ENCODE results near the gene KCNQ1. TPM values are rescaled to one million over a fixed set of nuclear protein-coding genes. Genes with fewer than 3 reads are reported as not detected.

Gene KCNQ1
- total and polyA plus RNA-seq, 2 donors (not counting 1 experiment from before 2014, with no cell fraction given), result 21.5 to 28.8 TPM

DNA sequence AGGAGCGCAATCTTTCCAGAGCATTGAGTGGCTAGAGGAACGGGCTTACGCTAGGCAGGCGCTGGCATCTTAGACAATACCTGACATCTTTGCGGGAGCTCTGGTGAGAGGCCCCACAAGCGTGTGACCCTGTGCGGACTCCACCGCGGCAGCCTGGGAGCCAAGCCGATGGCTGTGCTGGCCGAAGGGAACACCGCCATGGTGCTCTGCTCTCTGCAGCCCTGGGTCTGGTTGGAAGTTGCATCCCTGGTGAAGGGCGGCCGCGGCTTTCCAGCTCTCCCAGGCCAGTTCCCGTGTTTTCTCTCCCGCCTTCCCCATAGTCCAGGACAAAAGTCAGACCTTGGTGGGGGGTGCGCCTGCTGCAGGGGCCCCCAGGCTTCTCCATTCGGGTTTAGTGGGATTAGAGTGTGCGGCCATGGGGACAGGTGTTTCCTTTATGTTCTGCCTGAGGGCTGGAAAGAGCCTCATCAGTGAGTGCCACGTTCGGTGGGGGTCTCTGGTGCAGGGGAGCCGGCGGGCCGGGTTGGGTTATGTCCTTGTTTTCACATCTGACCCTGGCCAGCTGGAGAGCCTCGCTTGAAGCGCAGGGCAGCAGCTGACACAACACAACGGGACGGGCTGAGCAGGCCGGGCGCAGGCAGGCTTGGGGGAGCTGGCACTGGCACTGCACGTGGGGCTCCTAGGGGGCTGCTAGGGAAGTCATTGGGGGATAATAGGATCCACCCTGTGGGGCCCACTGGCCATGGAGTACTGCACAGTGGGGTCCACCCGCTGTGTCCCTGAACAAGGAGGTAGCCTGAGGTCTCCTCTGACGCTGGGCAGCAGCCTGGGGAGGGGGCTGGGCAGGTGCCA lies 94.8 kb downstream of the KCNQ1 start:
- Mint-ChIP-seq H3K4me3 (no peak overlapping the region), H3K27me3 (no peaks in the 10 kb centered on the region), H3K9me3 (ENCODE audit: insufficient read depth) (no peaks in the 10 kb centered on the region), H3K27ac (no peak overlapping the region), H3K4me1 (peaks cover 8% of the 10 kb centered on the region)
- DNase-seq, result no peak
- CTCF ChIA-PET, result no interaction called here
- H3K27ac ChIP-seq (ENCODE audit: low read length in 2 of 2), result no peak overlapping the region
- intact Hi-C loops (cut with micrococcal nuclease), result no loop called here
- H3K9ac ChIP-seq (ENCODE audit: low read length), result no peak overlapping the region
- no peaks in the 10 kb centered on the region for H3K4me1 ChIP-seq (ENCODE audit: control insufficient read depth in 2 of 2, insufficient read depth in 2 of 2, low read length in 2 of 2)
- no peaks in the 10 kb centered on the region for H3K9me3 ChIP-seq (ENCODE audit: control extremely low read depth in 1 of 3, control insufficient read depth in 2 of 3, insufficient read depth in 1 of 3, low read length in 2 of 3)
- H2AFZ ChIP-seq (ENCODE audit: insufficient read depth, low read depth, low read length, poor library complexity, severe bottlenecking), result no peak overlapping the region
- H3K27me3 ChIP-seq (replicated peaks in 1 of 4; ENCODE audit: control extremely low read depth in 1 of 4, control insufficient read depth in 3 of 4, insufficient read depth in 4 of 4, low read length in 3 of 4), result no peaks in the 10 kb centered on the region
- WGBS (ENCODE audit: insufficient coverage), result 90% methylated on average over 33 of the region's 34 CpGs
- H3K79me2 ChIP-seq (ENCODE audit: control insufficient read depth, insufficient read depth, low read length), result peaks cover 66% of the 10 kb centered on the region
- no peaks in the 10 kb centered on the region for H3K36me3 ChIP-seq (replicated peaks in 1 of 2; ENCODE audit: control extremely low read depth in 1 of 2, control insufficient read depth in 1 of 2, extremely low read depth in 1 of 2, insufficient read depth in 2 of 2, low read length in 1 of 2)
- POLR2A ChIA-PET, result interaction anchor here (0.6 kb wide), 1 partner anchor 362 kb away, joined by 6 read pairs; a partner anchor contains a TSS
- ATAC-seq (ENCODE audit: low read depth), result no peak
- H3K4me3 ChIP-seq (ENCODE audit: control extremely low read depth in 1 of 5, extremely low read depth in 1 of 5, insufficient read depth in 1 of 5, low read depth in 2 of 5, low read length in 4 of 5), result no peak overlapping the region
- peaks cover 76% of the 10 kb centered on the region for H4K20me1 ChIP-seq (ENCODE audit: control insufficient read depth, insufficient read depth, low read length, poor library complexity, severe bottlenecking)
- TF ChIP-seq, protein P1, sequence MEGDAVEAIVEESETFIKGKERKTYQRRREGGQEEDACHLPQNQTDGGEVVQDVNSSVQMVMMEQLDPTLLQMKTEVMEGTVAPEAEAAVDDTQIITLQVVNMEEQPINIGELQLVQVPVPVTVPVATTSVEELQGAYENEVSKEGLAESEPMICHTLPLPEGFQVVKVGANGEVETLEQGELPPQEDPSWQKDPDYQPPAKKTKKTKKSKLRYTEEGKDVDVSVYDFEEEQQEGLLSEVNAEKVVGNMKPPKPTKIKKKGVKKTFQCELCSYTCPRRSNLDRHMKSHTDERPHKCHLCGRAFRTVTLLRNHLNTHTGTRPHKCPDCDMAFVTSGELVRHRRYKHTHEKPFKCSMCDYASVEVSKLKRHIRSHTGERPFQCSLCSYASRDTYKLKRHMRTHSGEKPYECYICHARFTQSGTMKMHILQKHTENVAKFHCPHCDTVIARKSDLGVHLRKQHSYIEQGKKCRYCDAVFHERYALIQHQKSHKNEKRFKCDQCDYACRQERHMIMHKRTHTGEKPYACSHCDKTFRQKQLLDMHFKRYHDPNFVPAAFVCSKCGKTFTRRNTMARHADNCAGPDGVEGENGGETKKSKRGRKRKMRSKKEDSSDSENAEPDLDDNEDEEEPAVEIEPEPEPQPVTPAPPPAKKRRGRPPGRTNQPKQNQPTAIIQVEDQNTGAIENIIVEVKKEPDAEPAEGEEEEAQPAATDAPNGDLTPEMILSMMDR (IDR thresholded peaks at IDR 0.05), result no peak
- no peak for TF ChIP-seq EZH2 (IDR thresholded peaks at IDR 0.05; ENCODE audit: borderline replicate concordance, insufficient read depth, low read depth, low read length, poor library complexity, severe bottlenecking)
- no peak overlapping the region for H3K4me2 ChIP-seq (replicated peaks; ENCODE audit: low read depth, low read length, poor library complexity, severe bottlenecking)

All from B cell (primary cell).